Neural cell (in vitro differentiated cells): ENCODE measurements around the gene S100Z. TPM values are rescaled to one million over a fixed set of nuclear protein-coding genes. Genes with fewer than 3 reads are reported as not detected.

Experiments used
- H2AFZ ChIP-seq: fragments of 200-600, 300-800 bp; sonication (generic), shearing (Covaris generic); 2 replicates; pipeline ENCODE4 v1.6.0; 2014; ENCODE audit warnings: low read depth, mild to moderate bottlenecking, antibody characterized with exemption, low read length, moderate library complexity
- H3F3A ChIP-seq: fragments of 200-600 bp; shearing (Covaris generic); 2 replicates; pipeline ENCODE4 v1.6.1; 2016; ENCODE audit warnings: mild to moderate bottlenecking, moderate library complexity, mixed read lengths, antibody characterized with exemption, low read length; ENCODE audit not compliant: insufficient read depth, poor library complexity, severe bottlenecking
- H3K27ac ChIP-seq: fragments of 200-600, 300-800 bp; sonication (generic), shearing (Covaris generic); 2 replicates; pipeline ENCODE4 v1.5.1; 2014; ENCODE audit warnings: mild to moderate bottlenecking, low read length, moderate library complexity
- H3K27me3 ChIP-seq: fragments of 300-800, 200-600 bp; sonication (generic), shearing (Covaris generic); 2 replicates; pipeline ENCODE4 v1.6.0; 2014; ENCODE audit warnings: mild to moderate bottlenecking, low read depth, low read length, moderate library complexity; ENCODE audit not compliant: insufficient read depth
- H3K36me3 ChIP-seq: fragments of 300-800, 200-600 bp; sonication (generic), shearing (Covaris generic); 2 replicates; pipeline ENCODE4 v1.5.1; 2014; ENCODE audit warnings: mild to moderate bottlenecking, antibody characterized with exemption, low read length, moderate library complexity; ENCODE audit not compliant: insufficient read depth
- H3K4me2 ChIP-seq: fragments of 300-800, 200-600 bp; sonication (generic), shearing (Covaris generic); 2 replicates; pipeline ENCODE4 v1.6.0; 2014; ENCODE audit warnings: mild to moderate bottlenecking, low read length
- H3K4me3 ChIP-seq: fragments of 300-800, 200-600 bp; sonication (generic), shearing (Covaris generic); 2 replicates; pipeline ENCODE4 v1.5.1; 2014; ENCODE audit warnings: mild to moderate bottlenecking, low read length, moderate library complexity
- H3K79me2 ChIP-seq: fragments of 200-600 bp; shearing (Covaris generic); replicated peaks from 2 replicates; pipeline ENCODE4 v1.6.0; 2014; ENCODE audit warnings: mild to moderate bottlenecking, low read length, moderate library complexity; ENCODE audit not compliant: insufficient read depth
- H3K9ac ChIP-seq: fragments of 300-800, 200-600 bp; sonication (generic), shearing (Covaris generic); 2 replicates; pipeline ENCODE4 v1.6.1; 2016; ENCODE audit warnings: mild to moderate bottlenecking, low read length, mixed read lengths
- H3K9me2 ChIP-seq: fragments of 200-600 bp; shearing (Covaris generic); 2 replicates; pipeline ENCODE4 v1.6.1; 2016; ENCODE audit warnings: mild to moderate bottlenecking, low read length, mixed read lengths; ENCODE audit not compliant: insufficient read depth
- H3K9me3 ChIP-seq: fragments of 200-600, 300-800 bp; sonication (generic), shearing (Covaris generic); 2 replicates; pipeline ENCODE4 v1.6.1; 2016; ENCODE audit warnings: mild to moderate bottlenecking, mixed run types, low read length, moderate library complexity, mixed read lengths
- H4K20me1 ChIP-seq: fragments of 200-600 bp; shearing (Covaris generic); 2 replicates; pipeline ENCODE4 v1.6.1; 2016; ENCODE audit warnings: mild to moderate bottlenecking, mixed run types; ENCODE audit not compliant: insufficient read depth
- EP300 ChIP-seq: fragments of 450-650 bp; conservative IDR thresholded peaks from 2 replicates; pipeline ENCODE4 v1.6.1; 2014; ENCODE audit warnings: antibody characterized with exemption, mild to moderate bottlenecking, moderate library complexity; ENCODE audit not compliant: poor library complexity, severe bottlenecking
- EZH2 ChIP-seq: fragments of 200-600, 300-800 bp; shearing (Covaris generic), sonication (generic); IDR thresholded peaks from 2 replicates; pipeline ENCODE4 v1.6.1; 2014; ENCODE audit warnings: antibody characterized with exemption, low read length, borderline replicate concordance, mild to moderate bottlenecking; ENCODE audit not compliant: insufficient read depth, poor library complexity, severe bottlenecking
- MXI1 ChIP-seq: fragments of 450-650 bp; conservative IDR thresholded peaks from 2 replicates; pipeline ENCODE4 v1.6.1; 2014; ENCODE audit warnings: antibody characterized with exemption, mild to moderate bottlenecking; ENCODE audit not compliant: poor library complexity, severe bottlenecking
- POLR2AphosphoS5 ChIP-seq: IDR thresholded peaks from 2 replicates; pipeline ENCODE4 v1.6.1; 2012
- RAD21 ChIP-seq: fragments of 450-650 bp; conservative IDR thresholded peaks from 2 replicates; pipeline ENCODE4 v1.6.1; 2014; ENCODE audit warnings: antibody characterized with exemption, mild to moderate bottlenecking, moderate library complexity
- SMC3 ChIP-seq: fragments of 450-650 bp; conservative IDR thresholded peaks from 2 replicates; pipeline ENCODE4 v1.6.1; 2014; ENCODE audit warnings: antibody characterized with exemption, mild to moderate bottlenecking, moderate library complexity; ENCODE audit not compliant: poor library complexity
- TAF1 ChIP-seq: IDR thresholded peaks from 2 replicates; pipeline ENCODE4 v1.6.1; 2012; ENCODE audit warnings: low read depth
- polyA plus RNA-seq: library from polyadenylated mRNA; depleted of rRNA; stranded (reverse); fragments of >200 nt; gene quantifications from 2 replicates; pipeline ENCODE4 v1.2.3, GENCODE V29; 2014
- TF ChIP-seq, protein P1 (sequence below): IDR thresholded peaks from 2 replicates; pipeline ENCODE4 v1.6.1; 2012; ENCODE audit warnings: borderline replicate concordance
- TF ChIP-seq, protein P2 (sequence below): fragments of 450-650 bp; IDR thresholded peaks from 2 replicates; pipeline ENCODE4 v1.5.1; 2014; ENCODE audit warnings: antibody characterized with exemption, mild to moderate bottlenecking, moderate library complexity; ENCODE audit not compliant: poor library complexity, severe bottlenecking

The S100Z gene
- polyA plus RNA-seq, 1 donor from 2014 or later = not detected

DNA sequence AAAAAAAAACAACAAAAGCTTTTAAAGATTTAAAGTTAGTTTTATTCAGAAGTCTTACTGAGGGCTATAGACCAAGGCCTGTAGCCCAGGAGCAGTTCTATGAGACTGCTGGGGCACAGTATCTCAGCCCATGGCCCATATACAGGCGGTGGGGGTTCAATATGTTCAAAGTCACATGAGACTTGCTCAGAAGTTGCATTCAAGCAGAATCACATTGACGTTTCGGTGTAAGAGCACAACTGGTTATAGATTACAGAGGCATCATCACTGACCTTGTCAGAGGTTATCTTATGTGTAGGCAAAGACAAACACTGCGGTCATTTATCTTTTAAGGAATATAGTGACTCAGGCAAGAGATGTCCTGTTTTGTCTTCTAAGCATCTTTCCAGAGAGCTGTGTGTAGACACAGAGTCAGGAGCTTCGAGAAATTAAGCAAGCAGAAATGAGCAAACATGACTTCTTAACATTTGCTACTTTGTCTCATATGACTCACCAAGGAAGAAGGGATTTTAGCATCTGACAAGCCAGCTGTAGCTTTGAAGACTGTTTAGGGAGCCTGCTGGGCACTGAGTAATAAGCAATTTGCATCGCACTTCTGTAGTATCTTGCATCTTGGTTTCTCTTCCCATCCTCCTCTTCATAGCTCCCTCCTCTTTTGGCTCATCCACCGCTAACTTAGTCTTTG, 43.9 kb upstream of the S100Z start:
- Histone ChIP-seq H3K9me3 (no peaks in the 10 kb centered on the region), H2AFZ (no peak overlapping the region), H3K27me3 (no peaks in the 10 kb centered on the region), H3K4me3 (no peak overlapping the region), H3K4me2 (no peak overlapping the region), H3K36me3 (no peaks in the 10 kb centered on the region), H3K79me2 (no peaks in the 10 kb centered on the region), H4K20me1 (no peaks in the 10 kb centered on the region), H3F3A (no peaks in the 10 kb centered on the region), H3K9me2 (no peaks in the 10 kb centered on the region), H3K9ac (no peak overlapping the region), H3K27ac (no peak overlapping the region)
- TF ChIP-seq RAD21 = no peak
- TF ChIP-seq SMC3 = no peak
- no peak for TF ChIP-seq MXI1
- TF ChIP-seq, protein P1, sequence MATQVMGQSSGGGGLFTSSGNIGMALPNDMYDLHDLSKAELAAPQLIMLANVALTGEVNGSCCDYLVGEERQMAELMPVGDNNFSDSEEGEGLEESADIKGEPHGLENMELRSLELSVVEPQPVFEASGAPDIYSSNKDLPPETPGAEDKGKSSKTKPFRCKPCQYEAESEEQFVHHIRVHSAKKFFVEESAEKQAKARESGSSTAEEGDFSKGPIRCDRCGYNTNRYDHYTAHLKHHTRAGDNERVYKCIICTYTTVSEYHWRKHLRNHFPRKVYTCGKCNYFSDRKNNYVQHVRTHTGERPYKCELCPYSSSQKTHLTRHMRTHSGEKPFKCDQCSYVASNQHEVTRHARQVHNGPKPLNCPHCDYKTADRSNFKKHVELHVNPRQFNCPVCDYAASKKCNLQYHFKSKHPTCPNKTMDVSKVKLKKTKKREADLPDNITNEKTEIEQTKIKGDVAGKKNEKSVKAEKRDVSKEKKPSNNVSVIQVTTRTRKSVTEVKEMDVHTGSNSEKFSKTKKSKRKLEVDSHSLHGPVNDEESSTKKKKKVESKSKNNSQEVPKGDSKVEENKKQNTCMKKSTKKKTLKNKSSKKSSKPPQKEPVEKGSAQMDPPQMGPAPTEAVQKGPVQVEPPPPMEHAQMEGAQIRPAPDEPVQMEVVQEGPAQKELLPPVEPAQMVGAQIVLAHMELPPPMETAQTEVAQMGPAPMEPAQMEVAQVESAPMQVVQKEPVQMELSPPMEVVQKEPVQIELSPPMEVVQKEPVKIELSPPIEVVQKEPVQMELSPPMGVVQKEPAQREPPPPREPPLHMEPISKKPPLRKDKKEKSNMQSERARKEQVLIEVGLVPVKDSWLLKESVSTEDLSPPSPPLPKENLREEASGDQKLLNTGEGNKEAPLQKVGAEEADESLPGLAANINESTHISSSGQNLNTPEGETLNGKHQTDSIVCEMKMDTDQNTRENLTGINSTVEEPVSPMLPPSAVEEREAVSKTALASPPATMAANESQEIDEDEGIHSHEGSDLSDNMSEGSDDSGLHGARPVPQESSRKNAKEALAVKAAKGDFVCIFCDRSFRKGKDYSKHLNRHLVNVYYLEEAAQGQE = no peak
- no peak for TF ChIP-seq POLR2AphosphoS5
- no peak for TF ChIP-seq EZH2
- TF ChIP-seq, protein P2, sequence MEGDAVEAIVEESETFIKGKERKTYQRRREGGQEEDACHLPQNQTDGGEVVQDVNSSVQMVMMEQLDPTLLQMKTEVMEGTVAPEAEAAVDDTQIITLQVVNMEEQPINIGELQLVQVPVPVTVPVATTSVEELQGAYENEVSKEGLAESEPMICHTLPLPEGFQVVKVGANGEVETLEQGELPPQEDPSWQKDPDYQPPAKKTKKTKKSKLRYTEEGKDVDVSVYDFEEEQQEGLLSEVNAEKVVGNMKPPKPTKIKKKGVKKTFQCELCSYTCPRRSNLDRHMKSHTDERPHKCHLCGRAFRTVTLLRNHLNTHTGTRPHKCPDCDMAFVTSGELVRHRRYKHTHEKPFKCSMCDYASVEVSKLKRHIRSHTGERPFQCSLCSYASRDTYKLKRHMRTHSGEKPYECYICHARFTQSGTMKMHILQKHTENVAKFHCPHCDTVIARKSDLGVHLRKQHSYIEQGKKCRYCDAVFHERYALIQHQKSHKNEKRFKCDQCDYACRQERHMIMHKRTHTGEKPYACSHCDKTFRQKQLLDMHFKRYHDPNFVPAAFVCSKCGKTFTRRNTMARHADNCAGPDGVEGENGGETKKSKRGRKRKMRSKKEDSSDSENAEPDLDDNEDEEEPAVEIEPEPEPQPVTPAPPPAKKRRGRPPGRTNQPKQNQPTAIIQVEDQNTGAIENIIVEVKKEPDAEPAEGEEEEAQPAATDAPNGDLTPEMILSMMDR = no peak
- TF ChIP-seq EP300 = no peak
- no peak for TF ChIP-seq TAF1

DNA sequence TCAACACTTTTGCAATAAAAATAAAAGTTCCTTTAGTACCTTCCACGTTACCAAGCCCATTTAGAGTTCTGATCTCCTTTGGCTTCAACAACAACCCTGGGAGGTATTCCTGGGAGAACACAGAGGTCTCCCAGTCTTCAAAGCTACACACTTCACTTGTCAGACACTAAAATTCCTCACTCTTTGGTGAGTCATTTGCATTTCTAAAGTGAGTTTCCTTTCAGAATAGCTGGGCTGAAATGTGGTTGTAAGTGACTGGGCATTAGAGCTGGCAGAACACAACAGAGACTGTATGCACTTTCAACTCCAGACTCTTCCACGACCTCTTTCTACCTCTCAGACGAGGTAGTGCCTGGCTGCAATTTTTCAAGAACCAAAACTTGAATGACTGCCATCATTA, 42.5 kb upstream of the S100Z start:
- Histone ChIP-seq H3K4me2 (no peak overlapping the region), H3K9me3 (no peaks in the 10 kb centered on the region), H3K27me3 (no peaks in the 10 kb centered on the region), H3K4me3 (no peak overlapping the region), H3K27ac (no peak overlapping the region), H3F3A (no peaks in the 10 kb centered on the region), H3K9me2 (no peaks in the 10 kb centered on the region), H4K20me1 (no peaks in the 10 kb centered on the region), H2AFZ (no peak overlapping the region), H3K79me2 (no peaks in the 10 kb centered on the region), H3K36me3 (no peaks in the 10 kb centered on the region), H3K9ac (no peak overlapping the region)
- TF ChIP-seq EP300 (no peak), MXI1 (no peak), RAD21 (no peak), EZH2 (no peak), SMC3 (no peak), POLR2AphosphoS5 (no peak), TAF1 (no peak)
- TF ChIP-seq, protein P2 = no peak
- TF ChIP-seq, protein P1 = no peak
